Endothelial cell of umbilical vein (primary cell): ENCODE measurements around the gene RIMS4. TPM values are rescaled to one million over a fixed set of nuclear protein-coding genes. Genes with fewer than 3 reads are reported as not detected.

Source experiments
- BruUV-seq: library from RNA; stranded (reverse); fragments of 400-500 nt; replicated peaks from 2 replicates; lab custom pipeline; 2021; lab: Mats Ljungman, UMichigan
- CTCF ChIA-PET: fragments of 300-600, 350-600 bp; sonication (Branson Sonifier 250); formaldehyde crosslinking; loops from one replicate; lab custom pipeline; 2021; ENCODE audit warnings: antibody characterized with exemption, inconsistent platforms; lab: Charles Lee
- POLR2A ChIA-PET: fragments of 300-600, 350-600 bp; sonication (Branson Sonifier 250); formaldehyde crosslinking; loops from one replicate; lab custom pipeline; 2021; ENCODE audit warnings: antibody characterized with exemption, inconsistent platforms; lab: Charles Lee
- DNase-seq: peaks from one replicate; pipeline ENCODE4 v3.0.0-alpha.2; 2011; ENCODE audit warnings: low read depth, low spot score
- FAIRE-seq: peaks from 2 replicates; lab custom pipeline; 2011; peaks lifted over from hg19 to GRCh38; lab: Jason Lieb, UNC
- H2AFZ ChIP-seq: 2 replicates; pipeline ENCODE4 v1.6.0; 2012; ENCODE audit warnings: low read depth, low read length, control low read depth, inconsistent platforms
- H3K27ac ChIP-seq: 2 replicates; pipeline ENCODE4 v1.5.1; 2011; ENCODE audit warnings: low read depth, mild to moderate bottlenecking, control low read depth, low read length, moderate library complexity; ENCODE audit not compliant: insufficient read depth
- H3K27me3 ChIP-seq, 2 experiments: 2 replicates each; pipeline versions ENCODE4 v1.6.0 to v1.6.1; 2011; ENCODE audit warnings: low read length in 2 of 2, mixed read lengths in 1 of 2; ENCODE audit not compliant: control insufficient read depth in 2 of 2, insufficient read depth in 2 of 2
- H3K36me3 ChIP-seq, 2 experiments: 2 replicates in 1 of 2; 3 replicates in 1 of 2; pipeline ENCODE4 v1.5.1; 2011; ENCODE audit warnings: low read length in 2 of 2, mild to moderate bottlenecking in 1 of 2, moderate library complexity in 1 of 2; ENCODE audit not compliant: control insufficient read depth in 2 of 2, insufficient read depth in 2 of 2; ENCODE audit errors: extremely low read depth in 1 of 2
- H3K4me1 ChIP-seq: 3 replicates; pipeline ENCODE4 v1.5.1; 2011; ENCODE audit warnings: mild to moderate bottlenecking, low read length; ENCODE audit not compliant: control insufficient read depth, insufficient read depth; ENCODE audit errors: extremely low read depth
- H3K4me2 ChIP-seq: 2 replicates; pipeline ENCODE4 v1.6.1; 2011; ENCODE audit warnings: low read length, control low read depth, mixed read lengths; ENCODE audit not compliant: insufficient read depth
- H3K4me3 ChIP-seq, 3 experiments: fragments of 200-600 bp in 1 of 3; sonication (generic), shearing (Covaris generic) in 1 of 3; replicated peaks in 1 of 3; 2 replicates each; pipeline ENCODE4 v1.5.1; 2011 to 2016; ENCODE audit warnings: control low read depth in 3 of 3, low read length in 3 of 3, mild to moderate bottlenecking in 2 of 3, inconsistent platforms in 1 of 3, low read depth in 1 of 3, moderate library complexity in 1 of 3; ENCODE audit not compliant: insufficient read depth in 1 of 3
- H3K79me2 ChIP-seq: 2 replicates; pipeline ENCODE4 v1.6.0; 2012; ENCODE audit warnings: low read length, inconsistent platforms; ENCODE audit not compliant: control insufficient read depth, insufficient read depth
- H3K9ac ChIP-seq: replicated peaks from 2 replicates; pipeline ENCODE3; 2011; ENCODE audit warnings: low read length, control low read depth; ENCODE audit not compliant: insufficient read depth; ENCODE audit errors: extremely low read depth
- H3K9me1 ChIP-seq: replicated peaks from 3 replicates; pipeline ENCODE4 v1.6.0; 2011; ENCODE audit warnings: mild to moderate bottlenecking, low read length; ENCODE audit not compliant: control insufficient read depth, insufficient read depth; ENCODE audit errors: extremely low read depth
- H3K9me3 ChIP-seq: replicated peaks from 2 replicates; pipeline ENCODE4 v1.5.1; 2012; ENCODE audit warnings: low read length, inconsistent platforms; ENCODE audit not compliant: control insufficient read depth, insufficient read depth
- H4K20me1 ChIP-seq: replicated peaks from 2 replicates; pipeline ENCODE3; 2011; ENCODE audit warnings: mild to moderate bottlenecking, low read length; ENCODE audit not compliant: control insufficient read depth, insufficient read depth; ENCODE audit errors: extremely low read depth
- EZH2 ChIP-seq: IDR thresholded peaks from 2 replicates; pipeline ENCODE4 v1.6.1; 2012; ENCODE audit warnings: borderline replicate concordance, low read depth, mild to moderate bottlenecking, moderate library complexity, low read length, inconsistent platforms; ENCODE audit not compliant: severe bottlenecking
- FOS ChIP-seq: IDR thresholded peaks from 2 replicates; pipeline ENCODE4 v1.6.1; 2011; ENCODE audit warnings: mild to moderate bottlenecking, low read length, moderate library complexity, borderline replicate concordance; ENCODE audit not compliant: insufficient read depth
- GATA2 ChIP-seq: IDR thresholded peaks from 2 replicates; pipeline ENCODE4 v1.7.0; 2011; ENCODE audit warnings: low read depth, mild to moderate bottlenecking, moderate library complexity, mixed read lengths, low read length; ENCODE audit not compliant: insufficient read length, insufficient read depth
- JUN ChIP-seq: IDR thresholded peaks from 2 replicates; pipeline ENCODE4 v1.6.1; 2011; ENCODE audit warnings: borderline replicate concordance, low read depth; ENCODE audit not compliant: insufficient read length, insufficient read depth
- MAX ChIP-seq: IDR thresholded peaks from 2 replicates; pipeline ENCODE4 v1.6.1; 2011; ENCODE audit not compliant: insufficient read depth, insufficient read length
- MYC ChIP-seq: IDR thresholded peaks from one replicate; pipeline ENCODE4 v1.6.1; 2011; ENCODE audit warnings: mild to moderate bottlenecking, low read depth, low read length
- POLR2A ChIP-seq: IDR thresholded peaks from 2 replicates; pipeline ENCODE4 v1.6.1; 2012; ENCODE audit warnings: low read depth, mild to moderate bottlenecking, control low read depth, low read length
- POLR2AphosphoS5 ChIP-seq: IDR thresholded peaks from 2 replicates; pipeline ENCODE4 v1.6.1; 2012; ENCODE audit warnings: low read depth, mild to moderate bottlenecking, control low read depth, low read length, moderate library complexity; ENCODE audit not compliant: insufficient read depth
- dilution Hi-C: fragments of 300-500 bp; cut with MboI; formaldehyde crosslinking; loops from one replicate; pipeline ENCODE4 v1.15.0; 2019; ENCODE audit warnings: low sequenced_read_pairs; ENCODE audit not compliant: extremely low pct_ligation_motif_present
- intact Hi-C: fragments of 100-400 bp; cut with micrococcal nuclease; formaldehyde crosslinking; loops from one replicate; pipeline ENCODE4 v1.10.0; 2022
- polyA plus RNA-seq, 4 experiments: library from polyadenylated mRNA; depleted of rRNA in 3 of 4; stranded (reverse) in 3 of 4; unstranded in 1 of 4; fragments of >200 nt; gene quantifications; 2 replicates each; pipeline versions ENCODE4 v1.2.1 to v1.2.3, GENCODE V29; 2011 to 2012; ENCODE audit warnings: missing spikeins in 1 of 4
- total RNA-seq: library from RNA; stranded (reverse); gene quantifications from 2 replicates; pipeline ENCODE4 v1.2.3, GENCODE V29; 2021
- TF ChIP-seq, protein P1 (sequence below), 2 donors: IDR thresholded peaks; 1 replicate in 1 of 2; 2 replicates in 1 of 2; pipeline ENCODE4 v1.5.1; 2011; ENCODE audit warnings: low read length in 2 of 2, mild to moderate bottlenecking in 2 of 2, moderate library complexity in 2 of 2, control low read depth in 1 of 2, inconsistent platforms in 1 of 2, low read depth in 1 of 2; ENCODE audit not compliant: insufficient read depth in 1 of 2; ENCODE audit errors: extremely low read depth in 1 of 2

RIMS4 gene
- total and polyA plus RNA-seq, 2 donors (not counting 3 experiments of a cell fraction or from before 2014, with no cell fraction given), result not detected

GRCh38 chr20:44761423-44761822, 48.9 kb downstream of the RIMS4 start:
- Histone ChIP-seq H3K9ac (no peak overlapping the region), H3K9me1 (no peaks in the 10 kb centered on the region), H4K20me1 (no peaks in the 10 kb centered on the region), H3K27me3 (peaks cover 17 to 19% of the 10 kb centered on the region in 2 experiments), H3K27ac (no peak overlapping the region), H2AFZ (no peak overlapping the region), H3K4me2 (no peak overlapping the region), H3K36me3 (no peaks in the 10 kb centered on the region), H3K4me1 (no peaks in the 10 kb centered on the region), H3K79me2 (no peaks in the 10 kb centered on the region), H3K4me3 (no peak overlapping the region), H3K9me3 (no peaks in the 10 kb centered on the region)
- POLR2A ChIA-PET, result no interaction called here
- intact Hi-C loops (no loop called here), dilution Hi-C loops (no loop called here)
- CTCF ChIA-PET, result interaction anchor here (2.5 kb wide), 1 partner anchor 14 kb away, joined by 9 read pairs; no protein-coding TSS in a partner anchor
- TF ChIP-seq GATA2 (no peak), MAX (no peak), FOS (no peak)
- TF ChIP-seq, protein P1, sequence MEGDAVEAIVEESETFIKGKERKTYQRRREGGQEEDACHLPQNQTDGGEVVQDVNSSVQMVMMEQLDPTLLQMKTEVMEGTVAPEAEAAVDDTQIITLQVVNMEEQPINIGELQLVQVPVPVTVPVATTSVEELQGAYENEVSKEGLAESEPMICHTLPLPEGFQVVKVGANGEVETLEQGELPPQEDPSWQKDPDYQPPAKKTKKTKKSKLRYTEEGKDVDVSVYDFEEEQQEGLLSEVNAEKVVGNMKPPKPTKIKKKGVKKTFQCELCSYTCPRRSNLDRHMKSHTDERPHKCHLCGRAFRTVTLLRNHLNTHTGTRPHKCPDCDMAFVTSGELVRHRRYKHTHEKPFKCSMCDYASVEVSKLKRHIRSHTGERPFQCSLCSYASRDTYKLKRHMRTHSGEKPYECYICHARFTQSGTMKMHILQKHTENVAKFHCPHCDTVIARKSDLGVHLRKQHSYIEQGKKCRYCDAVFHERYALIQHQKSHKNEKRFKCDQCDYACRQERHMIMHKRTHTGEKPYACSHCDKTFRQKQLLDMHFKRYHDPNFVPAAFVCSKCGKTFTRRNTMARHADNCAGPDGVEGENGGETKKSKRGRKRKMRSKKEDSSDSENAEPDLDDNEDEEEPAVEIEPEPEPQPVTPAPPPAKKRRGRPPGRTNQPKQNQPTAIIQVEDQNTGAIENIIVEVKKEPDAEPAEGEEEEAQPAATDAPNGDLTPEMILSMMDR (IDR thresholded peaks at IDR 0.05; ENCODE audit: extremely low read depth in 1 of 2, insufficient read depth in 1 of 2, low read depth in 1 of 2, low read length in 2 of 2), result no peak
- FAIRE-seq (no peak), DNase-seq (no peak)
- BruUV-seq, result no TSS peak

DNA sequence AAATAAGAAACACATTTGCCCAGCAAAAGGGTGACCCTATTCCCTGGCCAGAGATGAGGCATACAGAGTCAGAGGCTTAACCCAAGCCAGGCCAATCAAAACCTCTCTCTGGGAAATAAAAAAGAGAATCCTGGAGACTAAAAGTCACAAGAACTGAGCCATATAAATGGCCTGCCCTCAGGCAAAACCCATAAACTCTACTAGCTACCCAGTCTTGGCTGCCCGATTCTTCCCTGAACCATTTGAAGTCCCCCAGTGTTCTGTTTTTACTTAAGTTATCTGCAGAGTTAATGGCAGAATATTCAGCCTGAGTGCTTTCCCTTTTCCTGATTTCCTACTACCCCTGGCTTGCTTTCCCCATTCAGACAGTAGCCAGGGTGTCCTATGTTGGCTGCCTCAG, 50.8 kb downstream of the RIMS4 start:
- no TSS peak for BruUV-seq

More for the DNA sequence above, 50.8 kb downstream of the RIMS4 start:
- Histone ChIP-seq H3K27me3 (peaks cover 17 to 19% of the 10 kb centered on the region in 2 experiments), H3K9me1 (no peaks in the 10 kb centered on the region), H3K27ac (no peak overlapping the region), H4K20me1 (no peaks in the 10 kb centered on the region), H3K79me2 (no peaks in the 10 kb centered on the region), H3K4me1 (no peaks in the 10 kb centered on the region), H3K9ac (no peak overlapping the region), H3K4me2 (no peak overlapping the region), H3K36me3 (no peaks in the 10 kb centered on the region), H2AFZ (no peak overlapping the region), H3K9me3 (no peaks in the 10 kb centered on the region), H3K4me3 (no peak overlapping the region)
- DNase-seq (no peak), FAIRE-seq (no peak)
- intact Hi-C loops, result no loop called here
- TF ChIP-seq POLR2A (no peak), MAX (no peak), MYC (no peak), EZH2 (no peak), GATA2 (no peak), FOS (no peak), JUN (no peak), POLR2AphosphoS5 (no peak)
- TF ChIP-seq, protein P1 (IDR thresholded peaks at IDR 0.05; ENCODE audit: extremely low read depth in 1 of 2, insufficient read depth in 1 of 2, low read depth in 1 of 2, low read length in 2 of 2), result no peak
- POLR2A ChIA-PET, result no interaction called here
- CTCF ChIA-PET, result interaction anchor here (2.9 kb wide), 1 partner anchor 12 kb away, joined by 17 read pairs; the partner anchor contains the start of gene KCNK15
- dilution Hi-C loops, result loop anchor here (5.0 kb wide), 1 partner anchor 78 kb away; no protein-coding TSS in a partner anchor
